ENCODE results near the gene DCAF12. TPM values are rescaled to one million over a fixed set of nuclear protein-coding genes. Genes with fewer than 3 reads are reported as not detected.

Gene DCAF12
- polyA plus RNA-seq, 2 of the 4 experiments (the other 2 are of a cell fraction) = 28.5 to 56.5 TPM

DNA sequence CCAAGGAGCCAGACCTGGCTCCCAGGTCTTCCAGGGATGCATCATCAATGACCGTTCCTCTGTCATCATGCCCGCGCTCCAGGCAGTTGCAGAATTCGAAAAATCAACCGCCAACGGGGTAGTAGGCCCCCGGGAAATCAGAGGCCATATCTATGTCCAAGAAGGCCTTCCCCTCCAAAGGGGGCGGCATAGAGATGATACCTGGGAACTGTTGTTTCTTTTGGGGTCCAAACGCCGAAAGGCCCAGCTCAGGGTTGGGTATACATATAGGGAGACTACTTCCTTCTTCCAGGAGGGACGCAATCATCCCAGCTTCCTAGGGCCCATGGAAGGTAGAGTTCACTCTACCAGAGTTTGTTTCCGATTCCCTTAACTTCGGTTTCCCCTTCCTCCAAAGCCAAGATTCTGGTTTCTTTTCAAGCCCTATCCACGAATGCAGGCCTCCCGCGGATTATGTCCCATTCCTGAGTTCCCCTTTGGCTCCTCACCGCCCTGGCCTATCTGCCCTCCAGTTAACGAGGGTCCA is 754 bp downstream of the DCAF12 start:
- H3K4me1 ChIP-seq = peaks cover 27% of the 10 kb centered on the region
- peak; percentile 21 to 53 for DNase-seq (ENCODE audit: low read depth in 1 of 2, low spot score in 1 of 2)
- CTCF ChIA-PET = interaction anchor here (0.5 to 2.4 kb wide), 6 partner anchors 9 to 815 kb away, joined by 3 to 12 read pairs (median 4); partner anchors contain the start of gene UBAP1

DNA sequence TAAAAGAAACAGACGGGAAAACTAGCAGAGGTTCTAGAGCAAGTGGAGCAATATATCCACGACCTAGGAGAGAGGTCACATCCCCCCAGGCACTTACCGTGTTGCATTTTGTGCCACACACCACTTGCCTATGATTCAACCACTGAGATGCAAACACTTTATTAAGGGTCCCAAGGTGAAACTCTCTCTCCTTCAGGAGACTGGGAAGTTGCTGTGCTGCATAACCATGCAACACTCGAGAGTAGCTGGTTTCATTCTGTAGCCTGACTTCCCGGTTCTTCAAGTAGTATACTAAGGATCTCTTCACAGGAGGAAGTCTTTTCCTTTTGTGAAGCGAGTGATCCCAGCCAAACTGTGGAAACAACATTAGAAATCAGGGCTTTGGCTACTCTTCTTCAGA is 1.6 kb downstream of the DCAF12 start:
- peaks cover 27% of the 10 kb centered on the region for H3K4me1 ChIP-seq
- ChIA-PET CTCF (interaction anchor here (1.4 kb wide), 2 partner anchors 8 to 68 kb away, joined by 3 to 4 read pairs; no protein-coding TSS in a partner anchor), POLR2A (interaction anchor here (1.0 to 1.3 kb wide), 2 partner anchors 54 to 77 kb away, joined by 3 to 8 read pairs; partner anchors contain the start of genes UBAP1 and UBAP2)
- TF ChIP-seq FOXS1 (CRISPR knock-in tag; IDR thresholded peaks at IDR 0.05) (no peak), CBX8 (IDR thresholded peaks at IDR 0.05) (no peak), RARB (CRISPR knock-in tag; IDR thresholded peaks at IDR 0.05) (no peak), NR3C1 (IDR thresholded peaks at IDR 0.05) (no peak), SREBF2 (IDR thresholded peaks at IDR 0.05) (no peak), KDM5A (IDR thresholded peaks at IDR 0.05) (no peak), BHLHE40 (IDR thresholded peaks at IDR 0.05; ENCODE audit: low read depth, low read length) (no peak), ZFP36 (IDR thresholded peaks at IDR 0.05; ENCODE audit: borderline replicate concordance, partially characterized antibody) (no peak), CHD2 (IDR thresholded peaks at IDR 0.05; ENCODE audit: low read length, partially characterized antibody) (no peak)
- H3K4me3 ChIP-seq = peak overlapping the region; percentile 69
- H3K27ac ChIP-seq = peak overlapping the region; percentile 88 to 89; a peak in 5 of 6 replicates
- FAIRE-seq (no peak), ATAC-seq (no peak), DNase-seq (ENCODE audit: low read depth in 1 of 2, low spot score in 1 of 2) (no peak)
- no peaks in the 10 kb centered on the region for H3K9me3 ChIP-seq
- WGBS (ENCODE audit: missing lambda C conversion rate) = 55% methylated on average over 6 of the region's 6 CpGs
- H3K4me2 ChIP-seq = peak overlapping the region; percentile 93

More for the DNA sequence above, 754 bp downstream of the DCAF12 start:
- FAIRE-seq = no peak
- POLR2A ChIA-PET = interaction anchor here (0.6 to 1.3 kb wide), 4 partner anchors 53 to 128 kb away, joined by 3 to 8 read pairs (median 3); partner anchors contain the start of genes UBAP1 and UBAP2
- 9% methylated on average over 18 of the region's 18 CpGs for WGBS (ENCODE audit: missing lambda C conversion rate)
- Histone ChIP-seq H3K9me3 (no peaks in the 10 kb centered on the region), H3K27ac (peak overlapping the region; percentile 88 to 89), H3K4me2 (peak overlapping the region; percentile 93), H3K4me3 (peak overlapping the region; percentile 69)
- TF ChIP-seq, protein P1, sequence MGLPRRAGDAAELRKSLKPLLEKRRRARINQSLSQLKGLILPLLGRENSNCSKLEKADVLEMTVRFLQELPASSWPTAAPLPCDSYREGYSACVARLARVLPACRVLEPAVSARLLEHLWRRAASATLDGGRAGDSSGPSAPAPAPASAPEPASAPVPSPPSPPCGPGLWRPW (IDR thresholded peaks at IDR 0.05) = no peak
- no peak for TF ChIP-seq CHD4 (IDR thresholded peaks at IDR 0.05; ENCODE audit: borderline replicate concordance)
- no peak for TF ChIP-seq POLR2A (IDR thresholded peaks at IDR 0.05; ENCODE audit: low read length)
- TF ChIP-seq EP300 (IDR thresholded peaks at IDR 0.05) = no peak
- no peak for TF ChIP-seq MYC (IDR thresholded peaks at IDR 0.05; ENCODE audit: borderline replicate concordance, low read length)
- TF ChIP-seq NR3C1 (IDR thresholded peaks at IDR 0.05) = no peak
- no peak for TF ChIP-seq ZSCAN20 (CRISPR knock-in tag; IDR thresholded peaks at IDR 0.05)
- TF ChIP-seq, protein P2, sequence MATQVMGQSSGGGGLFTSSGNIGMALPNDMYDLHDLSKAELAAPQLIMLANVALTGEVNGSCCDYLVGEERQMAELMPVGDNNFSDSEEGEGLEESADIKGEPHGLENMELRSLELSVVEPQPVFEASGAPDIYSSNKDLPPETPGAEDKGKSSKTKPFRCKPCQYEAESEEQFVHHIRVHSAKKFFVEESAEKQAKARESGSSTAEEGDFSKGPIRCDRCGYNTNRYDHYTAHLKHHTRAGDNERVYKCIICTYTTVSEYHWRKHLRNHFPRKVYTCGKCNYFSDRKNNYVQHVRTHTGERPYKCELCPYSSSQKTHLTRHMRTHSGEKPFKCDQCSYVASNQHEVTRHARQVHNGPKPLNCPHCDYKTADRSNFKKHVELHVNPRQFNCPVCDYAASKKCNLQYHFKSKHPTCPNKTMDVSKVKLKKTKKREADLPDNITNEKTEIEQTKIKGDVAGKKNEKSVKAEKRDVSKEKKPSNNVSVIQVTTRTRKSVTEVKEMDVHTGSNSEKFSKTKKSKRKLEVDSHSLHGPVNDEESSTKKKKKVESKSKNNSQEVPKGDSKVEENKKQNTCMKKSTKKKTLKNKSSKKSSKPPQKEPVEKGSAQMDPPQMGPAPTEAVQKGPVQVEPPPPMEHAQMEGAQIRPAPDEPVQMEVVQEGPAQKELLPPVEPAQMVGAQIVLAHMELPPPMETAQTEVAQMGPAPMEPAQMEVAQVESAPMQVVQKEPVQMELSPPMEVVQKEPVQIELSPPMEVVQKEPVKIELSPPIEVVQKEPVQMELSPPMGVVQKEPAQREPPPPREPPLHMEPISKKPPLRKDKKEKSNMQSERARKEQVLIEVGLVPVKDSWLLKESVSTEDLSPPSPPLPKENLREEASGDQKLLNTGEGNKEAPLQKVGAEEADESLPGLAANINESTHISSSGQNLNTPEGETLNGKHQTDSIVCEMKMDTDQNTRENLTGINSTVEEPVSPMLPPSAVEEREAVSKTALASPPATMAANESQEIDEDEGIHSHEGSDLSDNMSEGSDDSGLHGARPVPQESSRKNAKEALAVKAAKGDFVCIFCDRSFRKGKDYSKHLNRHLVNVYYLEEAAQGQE (IDR thresholded peaks at IDR 0.05) = no peak
- no peak for TF ChIP-seq PHF8 (IDR thresholded peaks at IDR 0.05; ENCODE audit: borderline replicate concordance, low read depth)
- TF ChIP-seq, protein P3, sequence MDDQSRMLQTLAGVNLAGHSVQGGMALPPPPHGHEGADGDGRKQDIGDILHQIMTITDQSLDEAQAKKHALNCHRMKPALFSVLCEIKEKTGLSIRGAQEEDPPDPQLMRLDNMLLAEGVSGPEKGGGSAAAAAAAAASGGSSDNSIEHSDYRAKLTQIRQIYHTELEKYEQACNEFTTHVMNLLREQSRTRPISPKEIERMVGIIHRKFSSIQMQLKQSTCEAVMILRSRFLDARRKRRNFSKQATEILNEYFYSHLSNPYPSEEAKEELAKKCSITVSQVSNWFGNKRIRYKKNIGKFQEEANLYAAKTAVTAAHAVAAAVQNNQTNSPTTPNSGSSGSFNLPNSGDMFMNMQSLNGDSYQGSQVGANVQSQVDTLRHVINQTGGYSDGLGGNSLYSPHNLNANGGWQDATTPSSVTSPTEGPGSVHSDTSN (IDR thresholded peaks at IDR 0.05) = no peak
- no peak for TF ChIP-seq RARB (CRISPR knock-in tag; IDR thresholded peaks at IDR 0.05)
- TF ChIP-seq, protein P4, sequence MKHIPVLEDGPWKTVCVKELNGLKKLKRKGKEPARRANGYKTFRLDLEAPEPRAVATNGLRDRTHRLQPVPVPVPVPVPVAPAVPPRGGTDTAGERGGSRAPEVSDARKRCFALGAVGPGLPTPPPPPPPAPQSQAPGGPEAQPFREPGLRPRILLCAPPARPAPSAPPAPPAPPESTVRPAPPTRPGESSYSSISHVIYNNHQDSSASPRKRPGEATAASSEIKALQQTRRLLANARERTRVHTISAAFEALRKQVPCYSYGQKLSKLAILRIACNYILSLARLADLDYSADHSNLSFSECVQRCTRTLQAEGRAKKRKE (CRISPR knock-in tag; IDR thresholded peaks at IDR 0.05; ENCODE audit: low read depth) = no peak
- TF ChIP-seq BHLHE40 (IDR thresholded peaks at IDR 0.05; ENCODE audit: low read depth, low read length) = no peak
- ATAC-seq = peak; percentile 44 to 54; a peak in 4 of 6 replicates
